Liver (tissue), 9 donors: ENCODE results near the gene MRAP2. TPM values are rescaled to one million over a fixed set of nuclear protein-coding genes. Genes with fewer than 3 reads are reported as not detected.

Experiments used
- DNase-seq: peaks from one replicate; pipeline ENCODE4 v3.0.0-alpha.2; 2017; ENCODE audit warnings: low spot score
- H3K27ac ChIP-seq, 2 donors: one replicate each; pipeline ENCODE4 v1.7.0; 2013; ENCODE audit warnings: inconsistent platforms in 2 of 2, low read length in 2 of 2, control low read depth in 1 of 2, low read depth in 1 of 2, mild to moderate bottlenecking in 1 of 2
- H3K27me3 ChIP-seq, 4 donors: one replicate each; pipeline versions ENCODE4 v1.6.1 to v1.7.0; 2013; ENCODE audit warnings: low read length in 3 of 4, inconsistent platforms in 1 of 4, mild to moderate bottlenecking in 1 of 4, moderate library complexity in 1 of 4; ENCODE audit not compliant: control insufficient read depth in 4 of 4, insufficient read depth in 4 of 4
- H3K36me3 ChIP-seq, 4 donors: one replicate each; pipeline versions ENCODE4 v1.6.1 to v1.7.0; 2013; ENCODE audit warnings: low read length in 3 of 4, mild to moderate bottlenecking in 3 of 4, low read depth in 1 of 4, moderate library complexity in 1 of 4; ENCODE audit not compliant: control insufficient read depth in 4 of 4, insufficient read depth in 3 of 4
- H3K4me1 ChIP-seq, 4 donors: one replicate each; pipeline versions ENCODE4 v1.6.1 to v1.7.0; 2013; ENCODE audit warnings: low read length in 3 of 4, mild to moderate bottlenecking in 3 of 4, moderate library complexity in 1 of 4; ENCODE audit not compliant: control insufficient read depth in 4 of 4, insufficient read depth in 4 of 4
- H3K4me3 ChIP-seq, 3 donors: one replicate each; pipeline versions ENCODE4 v1.6.1 to v1.7.0; 2013; ENCODE audit warnings: low read length in 3 of 3, control low read depth in 1 of 3, low read depth in 1 of 3, mild to moderate bottlenecking in 1 of 3
- H3K9ac ChIP-seq, 2 donors: one replicate each; pipeline ENCODE4 v1.7.0; 2013; ENCODE audit warnings: low read length in 2 of 2, mild to moderate bottlenecking in 2 of 2, moderate library complexity in 2 of 2, control low read depth in 1 of 2, low read depth in 1 of 2
- H3K9me3 ChIP-seq, 4 donors: one replicate each; pipeline versions ENCODE4 v1.6.1 to v1.7.0; 2013; ENCODE audit warnings: low read length in 3 of 4; ENCODE audit not compliant: control insufficient read depth in 4 of 4
- EGR1 ChIP-seq, 2 donors: IDR thresholded peaks; 2 replicates each; pipeline ENCODE4 v1.6.1; 2016 to 2018; ENCODE audit warnings: antibody characterized with exemption in 2 of 2, low read depth in 2 of 2
- FOXA1 ChIP-seq: IDR thresholded peaks from 2 replicates; pipeline ENCODE4 v1.6.1; 2016; ENCODE audit warnings: antibody characterized with exemption
- FOXA2 ChIP-seq: IDR thresholded peaks from 2 replicates; pipeline ENCODE4 v1.6.1; 2016; ENCODE audit warnings: antibody characterized with exemption
- GABPA ChIP-seq, 2 donors: IDR thresholded peaks in 1 of 2; conservative IDR thresholded peaks in 1 of 2; 2 replicates each; pipeline ENCODE4 v1.6.1; 2016; ENCODE audit warnings: antibody characterized with exemption in 2 of 2, mild to moderate bottlenecking in 1 of 2, moderate library complexity in 1 of 2
- HNF4A ChIP-seq, 2 donors: conservative IDR thresholded peaks; 2 replicates each; pipeline ENCODE4 v1.6.1; 2016; ENCODE audit warnings: antibody characterized with exemption in 2 of 2, mild to moderate bottlenecking in 2 of 2
- HNF4G ChIP-seq: IDR thresholded peaks from 2 replicates; pipeline ENCODE4 v1.6.1; 2016; ENCODE audit warnings: antibody characterized with exemption
- JUND ChIP-seq, 2 donors: IDR thresholded peaks; 2 replicates each; pipeline ENCODE4 v1.6.1; 2016; ENCODE audit warnings: antibody characterized with exemption in 2 of 2
- NR2F2 ChIP-seq: IDR thresholded peaks from 2 replicates; pipeline ENCODE4 v1.6.1; 2016; ENCODE audit warnings: antibody characterized with exemption
- RAD21 ChIP-seq, 2 donors: IDR thresholded peaks; 2 replicates each; pipeline ENCODE4 v1.6.1; 2016; ENCODE audit warnings: antibody characterized with exemption in 2 of 2, mild to moderate bottlenecking in 2 of 2
- RXRA ChIP-seq, 2 donors: IDR thresholded peaks; 2 replicates each; pipeline ENCODE4 v1.6.1; 2017 to 2018; ENCODE audit warnings: antibody characterized with exemption in 2 of 2, mild to moderate bottlenecking in 1 of 2
- SP1 ChIP-seq: IDR thresholded peaks from 2 replicates; pipeline ENCODE4 v1.6.1; 2018; ENCODE audit warnings: antibody characterized with exemption, mild to moderate bottlenecking
- TAF1 ChIP-seq: conservative IDR thresholded peaks from 2 replicates; pipeline ENCODE4 v1.6.1; 2016; ENCODE audit warnings: antibody characterized with exemption, mild to moderate bottlenecking
- YY1 ChIP-seq: IDR thresholded peaks from 2 replicates; pipeline ENCODE4 v1.6.1; 2016; ENCODE audit warnings: antibody characterized with exemption, mild to moderate bottlenecking
- polyA plus RNA-seq, 2 donors: library from polyadenylated mRNA; stranded (reverse) in 1 of 2; unstranded in 1 of 2; fragments of 200-250 nt in 1 of 2; fragments of >200 nt in 1 of 2; fragmentation: Nextera tagmentation in 1 of 2; extraction: Ambion mirVana in 1 of 2; gene quantifications; one replicate each; pipeline versions ENCODE4 v1.2.1 to v1.2.3, GENCODE V29; 2013 to 2015
- total RNA-seq, 2 donors: library from RNA; depleted of rRNA; stranded (reverse); fragments of >200 nt; gene quantifications; one replicate each; pipeline ENCODE4 v1.2.3, GENCODE V29; 2014
- TF ChIP-seq, protein P1 (sequence below): IDR thresholded peaks from 2 replicates; pipeline ENCODE4 v1.6.1; 2016; ENCODE audit warnings: antibody characterized with exemption
- TF ChIP-seq, protein P2 (sequence below): IDR thresholded peaks from 2 replicates; pipeline ENCODE4 v1.6.1; 2016; ENCODE audit warnings: antibody characterized with exemption
- TF ChIP-seq, protein P3 (sequence below): fragments of 150-350 bp; IDR thresholded peaks from 2 replicates; pipeline ENCODE4 v1.5.1; 2017; ENCODE audit warnings: improper control_type of control experiment, low read depth, low read length; ENCODE audit not compliant: missing input control
- TF ChIP-seq, protein P4 (sequence below): IDR thresholded peaks from 2 replicates; pipeline ENCODE4 v1.6.1; 2016; ENCODE audit warnings: antibody characterized with exemption
- TF ChIP-seq, protein P5 (sequence below): IDR thresholded peaks from 2 replicates; pipeline ENCODE4 v1.6.1; 2016; ENCODE audit warnings: antibody characterized with exemption, mild to moderate bottlenecking
- donor health status: healthy.
- donor health status: healthy.
- donor health status: healthy.
- donor health status: healthy.
- donor health status: healthy.

MRAP2 gene
- total and polyA plus RNA-seq, 4 donors, result 0.05 to 0.51 (median 0.08) TPM; not detected in 1

DNA sequence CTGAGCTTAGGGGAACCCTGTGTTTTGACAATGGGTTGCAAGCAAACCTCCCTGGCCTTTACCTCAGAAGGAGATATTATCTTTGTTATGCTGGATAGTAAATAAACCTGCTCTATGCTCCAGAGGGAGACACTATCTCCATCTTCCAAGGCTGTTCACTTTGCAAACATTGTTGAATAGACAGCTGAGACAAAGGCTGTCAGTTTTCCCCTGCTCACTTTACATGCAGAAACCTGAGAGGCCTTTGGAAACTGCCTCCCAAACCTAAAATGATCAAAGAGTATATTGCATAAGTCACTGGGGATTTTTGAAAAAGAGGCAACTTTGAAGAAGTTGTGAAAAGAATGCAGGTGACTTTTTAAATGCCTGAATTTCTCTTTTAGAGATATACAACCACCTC is 61.6 kb downstream of the MRAP2 start:
- DNase-seq, result no peak
- Histone ChIP-seq H3K36me3 (no peaks in the 10 kb centered on the region), H3K9me3 (no peaks in the 10 kb centered on the region), H3K9ac (no peak overlapping the region), H3K4me3 (no peak overlapping the region), H3K27me3 (no peaks in the 10 kb centered on the region), H3K27ac (no peak overlapping the region), H3K4me1 (no peaks in the 10 kb centered on the region)
- no peak for TF ChIP-seq NR2F2
- TF ChIP-seq, protein P1, sequence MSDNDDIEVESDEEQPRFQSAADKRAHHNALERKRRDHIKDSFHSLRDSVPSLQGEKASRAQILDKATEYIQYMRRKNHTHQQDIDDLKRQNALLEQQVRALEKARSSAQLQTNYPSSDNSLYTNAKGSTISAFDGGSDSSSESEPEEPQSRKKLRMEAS, result no peak
- no peak for TF ChIP-seq RXRA (IDR thresholded peaks at IDR 0.05)
- no peak for TF ChIP-seq YY1
- TF ChIP-seq, protein P2, sequence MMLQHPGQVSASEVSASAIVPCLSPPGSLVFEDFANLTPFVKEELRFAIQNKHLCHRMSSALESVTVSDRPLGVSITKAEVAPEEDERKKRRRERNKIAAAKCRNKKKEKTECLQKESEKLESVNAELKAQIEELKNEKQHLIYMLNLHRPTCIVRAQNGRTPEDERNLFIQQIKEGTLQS, result no peak
- TF ChIP-seq EGR1 (IDR thresholded peaks at IDR 0.05; ENCODE audit: low read depth in 2 of 2), result no peak
- TF ChIP-seq, protein P3, sequence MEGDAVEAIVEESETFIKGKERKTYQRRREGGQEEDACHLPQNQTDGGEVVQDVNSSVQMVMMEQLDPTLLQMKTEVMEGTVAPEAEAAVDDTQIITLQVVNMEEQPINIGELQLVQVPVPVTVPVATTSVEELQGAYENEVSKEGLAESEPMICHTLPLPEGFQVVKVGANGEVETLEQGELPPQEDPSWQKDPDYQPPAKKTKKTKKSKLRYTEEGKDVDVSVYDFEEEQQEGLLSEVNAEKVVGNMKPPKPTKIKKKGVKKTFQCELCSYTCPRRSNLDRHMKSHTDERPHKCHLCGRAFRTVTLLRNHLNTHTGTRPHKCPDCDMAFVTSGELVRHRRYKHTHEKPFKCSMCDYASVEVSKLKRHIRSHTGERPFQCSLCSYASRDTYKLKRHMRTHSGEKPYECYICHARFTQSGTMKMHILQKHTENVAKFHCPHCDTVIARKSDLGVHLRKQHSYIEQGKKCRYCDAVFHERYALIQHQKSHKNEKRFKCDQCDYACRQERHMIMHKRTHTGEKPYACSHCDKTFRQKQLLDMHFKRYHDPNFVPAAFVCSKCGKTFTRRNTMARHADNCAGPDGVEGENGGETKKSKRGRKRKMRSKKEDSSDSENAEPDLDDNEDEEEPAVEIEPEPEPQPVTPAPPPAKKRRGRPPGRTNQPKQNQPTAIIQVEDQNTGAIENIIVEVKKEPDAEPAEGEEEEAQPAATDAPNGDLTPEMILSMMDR, result no peak
- TF ChIP-seq, protein P4, sequence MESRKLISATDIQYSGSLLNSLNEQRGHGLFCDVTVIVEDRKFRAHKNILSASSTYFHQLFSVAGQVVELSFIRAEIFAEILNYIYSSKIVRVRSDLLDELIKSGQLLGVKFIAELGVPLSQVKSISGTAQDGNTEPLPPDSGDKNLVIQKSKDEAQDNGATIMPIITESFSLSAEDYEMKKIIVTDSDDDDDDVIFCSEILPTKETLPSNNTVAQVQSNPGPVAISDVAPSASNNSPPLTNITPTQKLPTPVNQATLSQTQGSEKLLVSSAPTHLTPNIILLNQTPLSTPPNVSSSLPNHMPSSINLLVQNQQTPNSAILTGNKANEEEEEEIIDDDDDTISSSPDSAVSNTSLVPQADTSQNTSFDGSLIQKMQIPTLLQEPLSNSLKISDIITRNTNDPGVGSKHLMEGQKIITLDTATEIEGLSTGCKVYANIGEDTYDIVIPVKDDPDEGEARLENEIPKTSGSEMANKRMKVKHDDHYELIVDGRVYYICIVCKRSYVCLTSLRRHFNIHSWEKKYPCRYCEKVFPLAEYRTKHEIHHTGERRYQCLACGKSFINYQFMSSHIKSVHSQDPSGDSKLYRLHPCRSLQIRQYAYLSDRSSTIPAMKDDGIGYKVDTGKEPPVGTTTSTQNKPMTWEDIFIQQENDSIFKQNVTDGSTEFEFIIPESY, result no peak
- no peak for TF ChIP-seq RAD21 (IDR thresholded peaks at IDR 0.05)
- TF ChIP-seq GABPA (IDR thresholded peaks at IDR 0.05 in 1 of 2, conservative IDR thresholded peaks at IDR 0.05 in 1 of 2), result no peak
- TF ChIP-seq SP1, result no peak
- TF ChIP-seq, protein P5, sequence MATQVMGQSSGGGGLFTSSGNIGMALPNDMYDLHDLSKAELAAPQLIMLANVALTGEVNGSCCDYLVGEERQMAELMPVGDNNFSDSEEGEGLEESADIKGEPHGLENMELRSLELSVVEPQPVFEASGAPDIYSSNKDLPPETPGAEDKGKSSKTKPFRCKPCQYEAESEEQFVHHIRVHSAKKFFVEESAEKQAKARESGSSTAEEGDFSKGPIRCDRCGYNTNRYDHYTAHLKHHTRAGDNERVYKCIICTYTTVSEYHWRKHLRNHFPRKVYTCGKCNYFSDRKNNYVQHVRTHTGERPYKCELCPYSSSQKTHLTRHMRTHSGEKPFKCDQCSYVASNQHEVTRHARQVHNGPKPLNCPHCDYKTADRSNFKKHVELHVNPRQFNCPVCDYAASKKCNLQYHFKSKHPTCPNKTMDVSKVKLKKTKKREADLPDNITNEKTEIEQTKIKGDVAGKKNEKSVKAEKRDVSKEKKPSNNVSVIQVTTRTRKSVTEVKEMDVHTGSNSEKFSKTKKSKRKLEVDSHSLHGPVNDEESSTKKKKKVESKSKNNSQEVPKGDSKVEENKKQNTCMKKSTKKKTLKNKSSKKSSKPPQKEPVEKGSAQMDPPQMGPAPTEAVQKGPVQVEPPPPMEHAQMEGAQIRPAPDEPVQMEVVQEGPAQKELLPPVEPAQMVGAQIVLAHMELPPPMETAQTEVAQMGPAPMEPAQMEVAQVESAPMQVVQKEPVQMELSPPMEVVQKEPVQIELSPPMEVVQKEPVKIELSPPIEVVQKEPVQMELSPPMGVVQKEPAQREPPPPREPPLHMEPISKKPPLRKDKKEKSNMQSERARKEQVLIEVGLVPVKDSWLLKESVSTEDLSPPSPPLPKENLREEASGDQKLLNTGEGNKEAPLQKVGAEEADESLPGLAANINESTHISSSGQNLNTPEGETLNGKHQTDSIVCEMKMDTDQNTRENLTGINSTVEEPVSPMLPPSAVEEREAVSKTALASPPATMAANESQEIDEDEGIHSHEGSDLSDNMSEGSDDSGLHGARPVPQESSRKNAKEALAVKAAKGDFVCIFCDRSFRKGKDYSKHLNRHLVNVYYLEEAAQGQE, result no peak
- no peak for TF ChIP-seq FOXA1
- TF ChIP-seq JUND (IDR thresholded peaks at IDR 0.05), result no peak
- TF ChIP-seq HNF4G, result no peak
- TF ChIP-seq FOXA2, result no peak
- TF ChIP-seq HNF4A (conservative IDR thresholded peaks at IDR 0.05), result no peak
- no peak for TF ChIP-seq TAF1
